NCI-H510A (cell line): Measurements from ENCODE around the gene BTNL3.
"Not testable (repeated sequence)": the region's sequence is repeated elsewhere in the genome, so short reads cannot be mapped to it uniquely, and the experiment has no call there.

Experiments used
- DNase-seq: peaks from one replicate; lab custom pipeline; 2025; lab: John Stamatoyannopoulos, UW

BTNL3 gene

GRCh38 chr5:180988592-180988991 lies at the start of gene BTNL3:
Gene BTNL3, plus strand, starts transcription at chr5:180988846. Its CDS starts 183 bp downstream, at chr5:180989029.
- no peak for DNase-seq

- DNase-seq: no peak
Measured at GRCh38 chr5:180950291-180950949, 38.2 kb upstream of the BTNL3 start.

- DNase-seq: no peak
Measured at GRCh38 chr5:180959661-180960060, 29.0 kb upstream of the BTNL3 start.

GRCh38 chr5:180960209-180960608 lies 28.4 kb upstream of the BTNL3 start:
- DNase-seq: no peak

GRCh38 chr5:180969406-180969805 lies 19.2 kb upstream of the BTNL3 start:
- no peak for DNase-seq

- DNase-seq: no peak
Measured at GRCh38 chr5:180970336-180970735, 18.3 kb upstream of the BTNL3 start.

- no peak for DNase-seq
Measured at GRCh38 chr5:180970875-180971274, 17.8 kb upstream of the BTNL3 start.

GRCh38 chr5:180974612-180975315 lies 13.9 kb upstream of the BTNL3 start:
- DNase-seq: no peak

GRCh38 chr5:180975338-180975737 lies 13.3 kb upstream of the BTNL3 start:
- DNase-seq: no peak

- DNase-seq: no peak
Measured at GRCh38 chr5:180976518-180976917, 12.1 kb upstream of the BTNL3 start.

GRCh38 chr5:180977852-180978251 lies 10.8 kb upstream of the BTNL3 start:
- no peak for DNase-seq

GRCh38 chr5:180982008-180982741 lies 6.5 kb upstream of the BTNL3 start:
- DNase-seq: no peak

- DNase-seq: no peak
Measured at GRCh38 chr5:180988016-180988415, 630 bp upstream of the BTNL3 start.

- no peak for DNase-seq
Measured at GRCh38 chr5:180990086-180990881, 1.6 kb downstream of the BTNL3 start.

- no peak for DNase-seq
Measured at GRCh38 chr5:180990882-180991242, 2.2 kb downstream of the BTNL3 start.

GRCh38 chr5:181001947-181002346 lies 13.3 kb downstream of the BTNL3 start:
- DNase-seq: no peak

GRCh38 chr5:181005791-181006190 lies 17.1 kb downstream of the BTNL3 start:
- no peak for DNase-seq

- DNase-seq: no peak
Measured at GRCh38 chr5:181008136-181008535, 19.5 kb downstream of the BTNL3 start.

GRCh38 chr5:181010018-181010417 lies 21.4 kb downstream of the BTNL3 start:
- DNase-seq: not testable (repeated sequence)

- DNase-seq: not testable (repeated sequence)
Measured at GRCh38 chr5:181014654-181015053, 26.0 kb downstream of the BTNL3 start.

- not testable (repeated sequence) for DNase-seq
Measured at GRCh38 chr5:181017448-181017847, 28.8 kb downstream of the BTNL3 start.

- DNase-seq: no peak
Measured at GRCh38 chr5:181020688-181021087, 32.0 kb downstream of the BTNL3 start.
